MM.1S (cell line): ENCODE results near the gene HRH3.

ENCODE experiments used
- DNase-seq: peaks from one replicate; pipeline ENCODE4 v3.0.0-alpha.2; 2015
- H2AFZ ChIP-seq: fragments of 300-600 bp; sonication (generic); 2 replicates; pipeline ENCODE4 v1.6.0; 2016; ENCODE audit warnings: antibody characterized with exemption, low read length
- H3F3A ChIP-seq: fragments of 300-600 bp; sonication (generic); 2 replicates; pipeline ENCODE4 v1.6.1; 2016; ENCODE audit warnings: mild to moderate bottlenecking, antibody characterized with exemption, low read length, moderate library complexity, mixed read lengths; ENCODE audit not compliant: insufficient read depth
- H3K27ac ChIP-seq: fragments of 300-600 bp; sonication (generic); 2 replicates; pipeline ENCODE4 v1.5.1; 2016; ENCODE audit warnings: mild to moderate bottlenecking, low read length
- H3K27me3 ChIP-seq: fragments of 300-600 bp; sonication (generic); replicated peaks from 2 replicates; pipeline ENCODE4 v1.6.0; 2016; ENCODE audit warnings: low read length; ENCODE audit not compliant: insufficient read depth
- H3K36me3 ChIP-seq: fragments of 300-600 bp; sonication (generic); replicated peaks from 2 replicates; pipeline ENCODE4 v1.6.1; 2016; ENCODE audit warnings: mild to moderate bottlenecking, low read length, mixed read lengths; ENCODE audit not compliant: insufficient read depth
- H3K4me1 ChIP-seq: fragments of 300-600 bp; sonication (generic); 2 replicates; pipeline ENCODE4 v1.6.1; 2016; ENCODE audit warnings: low read length, mixed read lengths
- H3K4me2 ChIP-seq: fragments of 300-600 bp; sonication (generic); 2 replicates; pipeline ENCODE4 v1.6.0; 2016; ENCODE audit warnings: low read depth, low read length
- H3K4me3 ChIP-seq: fragments of 300-600 bp; sonication (generic); 2 replicates; pipeline ENCODE4 v1.5.1; 2016; ENCODE audit warnings: low read length, mixed read lengths
- H3K79me2 ChIP-seq: fragments of 300-600 bp; sonication (generic); 2 replicates; pipeline ENCODE4 v1.6.1; 2016; ENCODE audit warnings: mixed run types, low read length, mixed read lengths
- H3K9ac ChIP-seq: fragments of 300-600 bp; sonication (generic); 2 replicates; pipeline ENCODE4 v1.6.1; 2016; ENCODE audit warnings: low read length, mixed read lengths
- H3K9me2 ChIP-seq: fragments of 300-600 bp; sonication (generic); replicated peaks from 2 replicates; pipeline ENCODE4 v1.6.1; 2016; ENCODE audit warnings: mild to moderate bottlenecking, low read length, mixed read lengths; ENCODE audit not compliant: insufficient read depth
- H3K9me3 ChIP-seq: fragments of 300-600 bp; sonication (generic); replicated peaks from 2 replicates; pipeline ENCODE4 v1.6.1; 2016; ENCODE audit warnings: mild to moderate bottlenecking, low read length, mixed read lengths; ENCODE audit not compliant: insufficient read depth
- H4K20me1 ChIP-seq: fragments of 300-600 bp; sonication (generic); 2 replicates; pipeline ENCODE4 v1.6.1; 2016; ENCODE audit warnings: mild to moderate bottlenecking, low read length, moderate library complexity, mixed read lengths; ENCODE audit not compliant: insufficient read depth
- EZH2 ChIP-seq: fragments of 300-600 bp; sonication (generic); optimal IDR thresholded peaks from 2 replicates; pipeline ENCODE3; 2017; ENCODE audit warnings: low read depth, mild to moderate bottlenecking, antibody characterized with exemption, low read length, mixed read lengths
- EZH2phosphoT487 ChIP-seq: fragments of 300-600 bp; sonication (generic); IDR thresholded peaks from 2 replicates; pipeline ENCODE4 v1.6.1; 2018; ENCODE audit warnings: antibody characterized with exemption, low read length
- TF ChIP-seq, protein P1 (sequence below): fragments of 300-600 bp; sonication (generic); IDR thresholded peaks from 2 replicates; pipeline ENCODE4 v1.5.1; 2016; ENCODE audit warnings: antibody characterized with exemption, low read length, mixed read lengths

HRH3 gene

DNA sequence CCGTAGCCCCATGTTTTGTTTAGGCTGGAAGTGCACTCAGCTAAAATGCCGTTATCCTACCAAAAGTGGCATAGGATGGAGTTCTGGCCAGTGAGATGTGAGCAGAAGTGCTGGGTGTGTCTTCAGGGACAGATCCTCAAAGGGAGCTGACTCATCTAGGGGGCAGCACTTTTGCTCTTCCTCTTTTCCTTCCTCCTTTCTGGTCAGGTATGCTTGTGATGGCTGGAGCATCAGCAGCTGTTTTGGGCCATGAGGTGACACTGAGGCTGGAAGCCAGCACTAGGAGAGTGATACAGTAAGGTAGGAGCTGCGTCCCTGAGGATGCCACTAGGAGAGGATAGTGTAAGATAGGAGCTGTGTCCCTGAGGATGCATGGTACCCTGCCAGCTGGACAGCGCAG is 13.6 kb upstream of the HRH3 start:
- H3K36me3 ChIP-seq = no peaks in the 10 kb centered on the region
- no peak for TF ChIP-seq EZH2
- TF ChIP-seq EZH2phosphoT487 = no peak
- TF ChIP-seq, protein P1, sequence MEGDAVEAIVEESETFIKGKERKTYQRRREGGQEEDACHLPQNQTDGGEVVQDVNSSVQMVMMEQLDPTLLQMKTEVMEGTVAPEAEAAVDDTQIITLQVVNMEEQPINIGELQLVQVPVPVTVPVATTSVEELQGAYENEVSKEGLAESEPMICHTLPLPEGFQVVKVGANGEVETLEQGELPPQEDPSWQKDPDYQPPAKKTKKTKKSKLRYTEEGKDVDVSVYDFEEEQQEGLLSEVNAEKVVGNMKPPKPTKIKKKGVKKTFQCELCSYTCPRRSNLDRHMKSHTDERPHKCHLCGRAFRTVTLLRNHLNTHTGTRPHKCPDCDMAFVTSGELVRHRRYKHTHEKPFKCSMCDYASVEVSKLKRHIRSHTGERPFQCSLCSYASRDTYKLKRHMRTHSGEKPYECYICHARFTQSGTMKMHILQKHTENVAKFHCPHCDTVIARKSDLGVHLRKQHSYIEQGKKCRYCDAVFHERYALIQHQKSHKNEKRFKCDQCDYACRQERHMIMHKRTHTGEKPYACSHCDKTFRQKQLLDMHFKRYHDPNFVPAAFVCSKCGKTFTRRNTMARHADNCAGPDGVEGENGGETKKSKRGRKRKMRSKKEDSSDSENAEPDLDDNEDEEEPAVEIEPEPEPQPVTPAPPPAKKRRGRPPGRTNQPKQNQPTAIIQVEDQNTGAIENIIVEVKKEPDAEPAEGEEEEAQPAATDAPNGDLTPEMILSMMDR = no peak
- H3K27ac ChIP-seq = no peak overlapping the region
- H3K9me2 ChIP-seq = no peaks in the 10 kb centered on the region
- no peak overlapping the region for H3K4me2 ChIP-seq
- no peak overlapping the region for H2AFZ ChIP-seq
- no peaks in the 10 kb centered on the region for H3F3A ChIP-seq
- peaks cover 41% of the 10 kb centered on the region for H3K27me3 ChIP-seq
- H3K79me2 ChIP-seq = peaks cover under 1% of the 10 kb centered on the region; the same call in 1 of the 2 replicates
- no peak overlapping the region for H3K9ac ChIP-seq
- H3K4me1 ChIP-seq = peaks cover 6% of the 10 kb centered on the region; the same call in 1 of the 2 replicates
- H3K4me3 ChIP-seq = no peak overlapping the region
- DNase-seq = no peak
- H3K9me3 ChIP-seq = no peaks in the 10 kb centered on the region
- no peaks in the 10 kb centered on the region for H4K20me1 ChIP-seq

DNA sequence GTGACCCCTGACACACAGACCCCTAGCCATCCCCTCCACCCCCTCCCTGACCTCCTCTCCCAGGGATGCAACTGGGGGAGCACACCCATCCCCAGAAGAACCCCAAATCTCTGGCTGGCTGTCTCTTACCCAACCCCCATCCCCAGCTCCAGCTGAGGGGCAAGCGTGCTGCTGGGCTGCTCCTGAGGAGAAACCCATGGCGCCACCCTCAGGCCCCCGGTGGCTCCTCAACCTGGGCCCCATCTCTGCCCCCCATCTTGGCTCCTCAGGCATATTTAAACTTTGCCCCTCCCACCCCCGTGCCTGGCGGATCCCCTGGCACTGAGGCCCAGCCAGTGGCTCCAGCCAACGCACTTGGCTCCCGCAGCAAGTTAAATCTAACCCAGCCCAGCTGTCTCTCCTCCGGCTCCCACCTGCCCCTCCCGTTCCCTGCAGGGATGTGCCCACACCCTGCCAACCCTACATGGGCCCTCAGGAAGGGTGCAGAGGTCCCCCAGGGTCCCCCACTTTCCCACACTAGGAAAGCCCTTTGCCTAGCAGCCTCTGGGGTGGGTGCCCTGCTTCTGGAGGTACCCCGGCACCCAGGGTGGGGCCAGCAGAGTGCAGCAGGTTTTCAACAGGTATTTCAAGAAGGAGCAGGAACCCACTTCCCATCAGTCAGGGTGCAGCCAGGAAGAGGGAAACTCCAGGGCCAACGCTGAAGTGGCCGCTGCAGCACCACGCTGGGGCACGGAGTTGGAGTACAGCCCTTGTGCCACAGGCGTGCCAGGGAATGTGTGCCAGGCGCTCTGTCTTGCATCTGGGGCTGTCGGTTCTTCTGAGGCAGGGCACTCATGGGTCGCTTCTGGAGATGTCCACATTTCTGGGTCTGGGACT is 12.9 kb upstream of the HRH3 start:
- no peaks in the 10 kb centered on the region for H3K9me2 ChIP-seq
- H3K4me3 ChIP-seq = no peak overlapping the region
- H3K36me3 ChIP-seq = no peaks in the 10 kb centered on the region
- H2AFZ ChIP-seq = no peak overlapping the region
- no peaks in the 10 kb centered on the region for H3F3A ChIP-seq
- no peaks in the 10 kb centered on the region for H4K20me1 ChIP-seq
- peaks cover 6% of the 10 kb centered on the region; the same call in 1 of the 2 replicates for H3K4me1 ChIP-seq
- TF ChIP-seq EZH2phosphoT487 = no peak
- no peak for TF ChIP-seq EZH2
- TF ChIP-seq, protein P1 = no peak
- peaks cover 47% of the 10 kb centered on the region for H3K27me3 ChIP-seq
- no peaks in the 10 kb centered on the region for H3K79me2 ChIP-seq
- no peaks in the 10 kb centered on the region for H3K9me3 ChIP-seq
- no peak for DNase-seq
- no peak overlapping the region for H3K9ac ChIP-seq
- H3K4me2 ChIP-seq = no peak overlapping the region
- H3K27ac ChIP-seq = no peak overlapping the region

DNA sequence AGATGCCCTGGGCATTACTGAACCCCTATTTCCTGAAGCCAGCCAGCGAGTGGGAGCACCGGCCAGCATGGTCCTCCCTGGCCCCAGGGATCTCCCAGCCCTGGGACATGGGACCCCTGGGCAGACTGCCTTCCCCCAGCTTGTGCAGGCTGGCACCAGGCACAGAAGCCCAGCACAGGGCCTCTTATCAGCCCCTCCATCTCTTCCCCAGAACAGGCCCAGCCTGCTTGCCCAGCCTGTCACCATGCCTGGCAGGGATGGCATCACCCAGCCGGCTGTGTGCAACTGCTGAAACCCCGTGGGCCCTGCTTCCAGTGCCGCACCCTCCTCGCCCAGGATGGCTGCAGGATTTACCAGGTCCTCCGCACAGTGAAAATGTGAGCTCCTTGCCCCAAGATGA is 12.1 kb upstream of the HRH3 start:
- Histone ChIP-seq H3K27me3 (peaks cover 56% of the 10 kb centered on the region), H3K36me3 (no peaks in the 10 kb centered on the region), H3K9me2 (no peaks in the 10 kb centered on the region), H3K79me2 (no peaks in the 10 kb centered on the region), H3K9me3 (no peaks in the 10 kb centered on the region), H3K9ac (no peak overlapping the region), H3K27ac (no peak overlapping the region), H3F3A (no peaks in the 10 kb centered on the region), H4K20me1 (no peaks in the 10 kb centered on the region), H3K4me2 (no peak overlapping the region), H3K4me1 (no peaks in the 10 kb centered on the region), H3K4me3 (no peak overlapping the region), H2AFZ (no peak overlapping the region)
- TF ChIP-seq EZH2phosphoT487 (no peak), EZH2 (no peak)
- DNase-seq = no peak

DNA sequence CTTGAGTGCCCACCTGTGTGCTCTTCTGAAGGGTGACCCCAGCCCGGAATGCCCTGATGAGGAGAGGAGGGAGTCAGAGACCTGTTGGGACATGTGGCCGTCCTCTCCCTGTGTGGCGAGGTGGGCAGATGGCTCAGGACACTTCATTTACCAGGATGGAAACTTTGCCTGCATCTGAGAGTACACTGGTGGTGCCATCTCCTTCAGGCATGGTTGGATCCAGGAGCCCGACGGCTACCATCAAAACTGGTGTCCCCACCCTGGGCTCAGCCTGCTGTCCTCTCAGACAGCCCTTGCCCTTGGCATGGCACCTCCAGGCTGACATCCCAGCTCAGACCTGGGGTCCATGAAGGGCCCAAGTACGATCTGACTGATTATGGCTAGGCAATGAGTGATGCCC is 11.2 kb upstream of the HRH3 start:
- H3K4me2 ChIP-seq = no peak overlapping the region
- H3K4me3 ChIP-seq = no peak overlapping the region
- no peak overlapping the region for H3K27ac ChIP-seq
- H3K79me2 ChIP-seq = no peaks in the 10 kb centered on the region
- no peaks in the 10 kb centered on the region for H3K36me3 ChIP-seq
- no peaks in the 10 kb centered on the region for H3K4me1 ChIP-seq
- H3K27me3 ChIP-seq = peaks cover 64% of the 10 kb centered on the region
- H2AFZ ChIP-seq = no peak overlapping the region
- DNase-seq = no peak
- no peak for TF ChIP-seq EZH2phosphoT487
- TF ChIP-seq, protein P1 = no peak
- no peaks in the 10 kb centered on the region for H3F3A ChIP-seq
- no peaks in the 10 kb centered on the region for H3K9me2 ChIP-seq
- no peaks in the 10 kb centered on the region for H3K9me3 ChIP-seq
- H3K9ac ChIP-seq = no peak overlapping the region
- H4K20me1 ChIP-seq = no peaks in the 10 kb centered on the region
